Measurements from ENCODE around the gene CTPS1. TPM values are rescaled to one million over a fixed set of nuclear protein-coding genes. Genes with fewer than 3 reads are reported as not detected.

CTPS1 gene
- total and polyA plus RNA-seq, 2 of the 13 experiments (the other 11 are each of a cell fraction or from before 2014, with no cell fraction given): 9.6 to 42.8 TPM

DNA sequence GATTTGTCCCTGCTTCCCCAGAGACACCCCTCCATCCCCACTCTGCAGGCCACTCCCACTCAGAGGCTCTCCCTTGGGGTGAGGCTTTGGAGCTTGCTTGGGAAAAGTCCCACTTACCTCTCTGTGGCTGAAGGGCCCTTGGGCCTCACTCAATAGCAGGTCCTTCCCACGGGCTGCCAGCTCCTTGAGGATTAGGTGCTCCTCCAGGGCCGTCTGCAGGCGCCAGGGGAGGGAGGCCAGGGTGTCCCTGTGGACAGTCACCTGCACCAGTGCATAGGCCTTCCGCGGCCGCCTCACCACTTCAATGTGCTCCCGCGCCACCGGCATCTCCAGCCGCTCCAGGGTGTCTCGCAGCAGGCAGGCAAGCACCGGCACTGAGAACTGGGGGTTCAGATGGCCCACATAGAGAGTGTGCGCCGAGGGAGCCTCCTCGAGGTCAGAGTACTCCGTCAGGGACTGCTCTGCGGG is 40.6 kb downstream of the CTPS1 start:
- no peaks in the 10 kb centered on the region for H3K79me2 ChIP-seq (ENCODE audit: insufficient read depth, low read length)
- H3K9me3 ChIP-seq (ENCODE audit: low read length): no peaks in the 10 kb centered on the region
- H3K4me2 ChIP-seq (ENCODE audit: low read depth, low read length): no peak overlapping the region
- no TSS peak for BruUV-seq (replicated peaks)
- POLR2A ChIA-PET: interaction anchor here (1.7 kb wide), 1 partner anchor 24 kb away, joined by 3 read pairs; no protein-coding TSS in a partner anchor
- CTCF ChIA-PET (ENCODE audit: low intra/inter-chr PET ratio, low total read pairs): no interaction called here
- H3K36me3 ChIP-seq (replicated peaks in 1 of 2; ENCODE audit: control insufficient read depth in 1 of 2, insufficient read depth in 2 of 2, low read length in 2 of 2): peaks cover 4 to 14% of the 10 kb centered on the region in 2 experiments; a peak in 4 of 5 replicates
- no peak overlapping the region for H2AFZ ChIP-seq (ENCODE audit: low read length)
- no peaks in the 10 kb centered on the region; the same call in 1 of the 2 replicates for H4K20me1 ChIP-seq (ENCODE audit: insufficient read depth, low read length)
- in situ Hi-C loops (cut with HindIII; ENCODE audit: extremely low pct_ligation_motif_present, low pct_unique_long_range_greater_than_20kb) (no loop called here), intact Hi-C loops (cut with micrococcal nuclease; ENCODE audit: unreplicated experiment) (no loop called here)
- no peak for DNase-seq (ENCODE audit: low spot score)
- FAIRE-seq: no peak
- H3K4me3 ChIP-seq (replicated peaks in 1 of 3; ENCODE audit: insufficient read depth in 1 of 3, low read depth in 2 of 3, low read length in 3 of 3): no peak overlapping the region
- no peak overlapping the region for H3K9ac ChIP-seq (ENCODE audit: insufficient read depth, low read depth, low read length)
- 85% methylated on average over 3 of the region's 17 CpGs for WGBS (ENCODE audit: low lambda C conversion rate)
- ATAC-seq: no peak
- H3K27ac ChIP-seq (ENCODE audit: extremely low read length, insufficient read depth, low read length): no peak overlapping the region
- peaks cover 15% of the 10 kb centered on the region for H3K4me1 ChIP-seq (ENCODE audit: insufficient read depth, low read length)
- H3K27me3 ChIP-seq (ENCODE audit: control insufficient read depth in 1 of 2, insufficient read depth in 2 of 2, low read length in 2 of 2): no peaks in the 10 kb centered on the region
- TF ChIP-seq POLR2A (IDR thresholded peaks at IDR 0.05; ENCODE audit: insufficient read depth in 1 of 2, low read depth in 2 of 2, low read length in 2 of 2) (0 out of 4 replicates have a peak, but pooled peaks of 1 of the 2 experiments have one; percentile 12), AGO2 (optimal IDR thresholded peaks at IDR 0.05; ENCODE audit: low read depth, low read length) (peak; percentile 95)
- TF ChIP-seq, protein P1, sequence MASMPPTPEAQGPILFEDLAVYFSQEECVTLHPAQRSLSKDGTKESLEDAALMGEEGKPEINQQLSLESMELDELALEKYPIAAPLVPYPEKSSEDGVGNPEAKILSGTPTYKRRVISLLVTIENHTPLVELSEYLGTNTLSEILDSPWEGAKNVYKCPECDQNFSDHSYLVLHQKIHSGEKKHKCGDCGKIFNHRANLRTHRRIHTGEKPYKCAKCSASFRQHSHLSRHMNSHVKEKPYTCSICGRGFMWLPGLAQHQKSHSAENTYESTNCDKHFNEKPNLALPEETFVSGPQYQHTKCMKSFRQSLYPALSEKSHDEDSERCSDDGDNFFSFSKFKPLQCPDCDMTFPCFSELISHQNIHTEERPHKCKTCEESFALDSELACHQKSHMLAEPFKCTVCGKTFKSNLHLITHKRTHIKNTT (CRISPR knock-in tag; IDR thresholded peaks at IDR 0.05): no peak

- ATAC-seq: peak; percentile 1
- POLR2A ChIA-PET: interaction anchor here (1.7 kb wide), 1 partner anchor 24 kb away, joined by 3 read pairs; no protein-coding TSS in a partner anchor
- H3K4me3 ChIP-seq (replicated peaks in 1 of 3; ENCODE audit: insufficient read depth in 1 of 3, low read depth in 2 of 3, low read length in 3 of 3): no peak overlapping the region
- no peak overlapping the region; the same call in 1 of the 2 replicates for H3K9ac ChIP-seq (ENCODE audit: insufficient read depth, low read depth, low read length)
- no peaks in the 10 kb centered on the region for H3K9me3 ChIP-seq (ENCODE audit: low read length)
- CTCF ChIA-PET (ENCODE audit: low intra/inter-chr PET ratio, low total read pairs): no interaction called here
- no peaks in the 10 kb centered on the region for H3K27me3 ChIP-seq (ENCODE audit: control insufficient read depth in 1 of 2, insufficient read depth in 2 of 2, low read length in 2 of 2)
- no peaks in the 10 kb centered on the region for H3K79me2 ChIP-seq (ENCODE audit: insufficient read depth, low read length)
- no peak for FAIRE-seq
- no peak overlapping the region for H2AFZ ChIP-seq (ENCODE audit: low read length)
- in situ Hi-C loops (cut with HindIII; ENCODE audit: extremely low pct_ligation_motif_present, low pct_unique_long_range_greater_than_20kb): no loop called here
- BruUV-seq (replicated peaks): no TSS peak
- H3K36me3 ChIP-seq (replicated peaks in 1 of 2; ENCODE audit: control insufficient read depth in 1 of 2, insufficient read depth in 2 of 2, low read length in 2 of 2): peaks cover 3 to 13% of the 10 kb centered on the region in 2 experiments; a peak in 4 of 5 replicates
- H4K20me1 ChIP-seq (ENCODE audit: insufficient read depth, low read length): no peaks in the 10 kb centered on the region; the same call in 1 of the 2 replicates
- WGBS (ENCODE audit: low lambda C conversion rate): 51% methylated on average over 3 of the region's 3 CpGs
- no peak for TF ChIP-seq CBFB (CRISPR knock-in tag; IDR thresholded peaks at IDR 0.05)
- TF ChIP-seq SMARCE1 (IDR thresholded peaks at IDR 0.05; ENCODE audit: borderline replicate concordance): no peak
- TF ChIP-seq SOX6 (IDR thresholded peaks at IDR 0.05): no peak
- TF ChIP-seq SOX6 (CRISPR knock-in tag; IDR thresholded peaks at IDR 0.05): no peak
- no peak for TF ChIP-seq GABPA (IDR thresholded peaks at IDR 0.05; ENCODE audit: low read depth, low read length)
- no peak for TF ChIP-seq GABPA (CRISPR knock-in tag; IDR thresholded peaks at IDR 0.05; ENCODE audit: low read depth)
- no peak for TF ChIP-seq KAT8 (CRISPR knock-in tag; IDR thresholded peaks at IDR 0.05)
- peak; percentile 23; the same call in 1 of the 2 replicates for TF ChIP-seq POLR2AphosphoS5 (IDR thresholded peaks at IDR 0.05; ENCODE audit: low read depth, low read length)
- no peak for TF ChIP-seq ZNF570 (CRISPR knock-in tag; IDR thresholded peaks at IDR 0.05; ENCODE audit: borderline replicate concordance)
- TF ChIP-seq CBX1 (IDR thresholded peaks at IDR 0.05; ENCODE audit: low read depth): no peak
- TF ChIP-seq FOXK1 (CRISPR knock-in tag; IDR thresholded peaks at IDR 0.05; ENCODE audit: borderline replicate concordance, low read depth): no peak
- peak; percentile 49 for TF ChIP-seq RBM22 (optimal IDR thresholded peaks at IDR 0.05; ENCODE audit: low read length)
- TF ChIP-seq POLR2G (IDR thresholded peaks at IDR 0.05; ENCODE audit: low read depth, low read length): peak; percentile 44; the same call in 1 of the 2 replicates
- no peak for DNase-seq (ENCODE audit: low spot score)
- H3K27ac ChIP-seq (ENCODE audit: extremely low read length, insufficient read depth, low read length): no peak overlapping the region
- intact Hi-C loops (cut with micrococcal nuclease; ENCODE audit: unreplicated experiment): no loop called here
- peaks cover 15% of the 10 kb centered on the region for H3K4me1 ChIP-seq (ENCODE audit: insufficient read depth, low read length)
- H3K4me2 ChIP-seq (ENCODE audit: low read depth, low read length): no peak overlapping the region
Observed at GRCh38 chr1:41020654-41021053, 41.2 kb downstream of the CTPS1 start.
